Measurements from ENCODE around the gene TRIM13. TPM values are rescaled to one million over a fixed set of nuclear protein-coding genes. Genes with fewer than 3 reads are reported as not detected.
A peak's percentile ranks its signal among the peaks of the same experiment; 100 is the strongest.
"Not testable (repeated sequence)": the region's sequence is repeated elsewhere in the genome, so short reads cannot be mapped to it uniquely, and the experiment has no call there.

Gene TRIM13, protein sequence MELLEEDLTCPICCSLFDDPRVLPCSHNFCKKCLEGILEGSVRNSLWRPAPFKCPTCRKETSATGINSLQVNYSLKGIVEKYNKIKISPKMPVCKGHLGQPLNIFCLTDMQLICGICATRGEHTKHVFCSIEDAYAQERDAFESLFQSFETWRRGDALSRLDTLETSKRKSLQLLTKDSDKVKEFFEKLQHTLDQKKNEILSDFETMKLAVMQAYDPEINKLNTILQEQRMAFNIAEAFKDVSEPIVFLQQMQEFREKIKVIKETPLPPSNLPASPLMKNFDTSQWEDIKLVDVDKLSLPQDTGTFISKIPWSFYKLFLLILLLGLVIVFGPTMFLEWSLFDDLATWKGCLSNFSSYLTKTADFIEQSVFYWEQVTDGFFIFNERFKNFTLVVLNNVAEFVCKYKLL
- 10 to 100 TPM; 19.5 to 19.6 TPM for total RNA-seq
- long read RNA-seq, transcript TRIM13-204 (3 exons, 2,607 nt): major isoform, 11 of 18 reads
- long read RNA-seq, partial matches to known transcripts: 0 of 18 reads
- long read RNA-seq, other reads (novel, unspliced or antisense): 3 of 18 reads

DNA sequence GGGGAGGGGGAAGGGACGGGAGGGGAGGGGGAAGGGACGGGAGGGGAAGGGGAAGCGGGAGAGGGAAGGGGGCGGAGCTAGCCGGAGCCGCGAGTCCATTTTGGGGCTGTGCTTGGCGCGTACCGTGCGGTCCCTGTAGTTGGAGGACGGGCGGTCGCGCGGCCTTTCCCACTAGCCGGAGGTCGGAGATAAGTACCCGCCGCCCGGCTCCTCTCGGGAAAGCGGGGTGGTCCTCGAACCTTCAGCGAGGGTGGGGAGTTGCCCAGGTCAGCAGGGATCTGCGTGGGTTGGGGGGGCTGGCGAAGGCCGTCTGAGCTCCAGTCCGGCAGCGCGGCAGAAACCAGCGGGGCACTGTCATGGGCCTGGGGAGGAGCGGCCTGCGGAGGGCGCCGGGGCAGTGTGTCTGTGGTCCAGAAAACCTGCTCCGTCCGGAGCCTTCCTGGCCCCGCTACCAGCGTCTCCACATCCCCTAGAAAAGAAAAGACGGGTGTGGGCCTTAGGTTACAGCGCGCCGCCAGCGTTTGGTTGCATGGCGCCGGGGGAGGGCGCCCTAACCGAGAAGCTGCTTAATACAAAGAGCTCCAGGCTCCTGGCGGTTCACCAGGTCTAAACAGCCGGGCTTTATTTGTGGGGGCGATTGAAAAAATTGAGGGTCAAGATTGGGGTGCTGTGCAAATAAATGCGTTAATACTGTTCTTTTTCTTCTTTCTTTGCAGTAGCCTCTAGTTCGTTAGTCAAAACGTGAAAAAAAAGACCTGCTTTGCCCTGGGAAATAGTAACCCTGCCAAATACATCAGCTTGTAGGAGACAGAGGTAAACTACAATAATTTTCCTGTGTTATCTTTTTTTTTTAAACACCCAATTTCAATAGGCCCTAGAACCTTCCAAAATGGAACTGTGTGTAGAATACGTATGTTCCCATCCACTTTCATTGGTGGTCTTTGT, at the start of gene TRIM13:
Gene TRIM13, plus strand, starts transcription at position 92 of the 945 bp plus-strand sequence. CDS start 14,899 bp downstream, outside the sequence.
- intact Hi-C loops (cut with DNase I): loop anchor here (5.0 kb wide), 2 partner anchors 85 to 130 kb away; no protein-coding TSS in a partner anchor
- DNase-seq (peak; percentile 94), ATAC-seq (peak; percentile 88 to 89)

DNA sequence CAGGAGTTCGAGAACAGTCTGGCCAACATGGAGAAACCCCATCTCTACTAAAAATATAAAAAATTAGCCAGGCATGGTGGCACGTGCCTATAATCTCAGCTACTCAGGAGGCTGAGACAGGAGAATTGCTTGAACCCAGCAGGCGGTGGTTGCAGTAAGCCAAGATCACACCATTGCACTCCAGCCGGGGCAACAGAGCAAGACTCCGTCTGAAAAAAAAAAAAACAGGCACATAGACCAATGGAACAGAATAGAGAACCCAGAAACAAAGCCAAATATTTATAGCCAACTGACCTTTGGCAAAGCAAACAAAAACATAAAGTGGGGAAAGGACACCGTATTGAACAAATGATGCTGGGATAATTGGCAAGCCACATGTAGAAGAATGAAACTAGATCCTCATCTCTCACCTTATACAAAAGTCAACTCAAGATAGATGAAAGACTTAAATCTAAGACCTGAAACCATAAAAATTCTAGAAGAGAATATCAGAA, 48.0 kb upstream of the TRIM13 start:
- ATAC-seq; intact Hi-C loops (cut with DNase I); DNase-seq: not testable (repeated sequence)

DNA sequence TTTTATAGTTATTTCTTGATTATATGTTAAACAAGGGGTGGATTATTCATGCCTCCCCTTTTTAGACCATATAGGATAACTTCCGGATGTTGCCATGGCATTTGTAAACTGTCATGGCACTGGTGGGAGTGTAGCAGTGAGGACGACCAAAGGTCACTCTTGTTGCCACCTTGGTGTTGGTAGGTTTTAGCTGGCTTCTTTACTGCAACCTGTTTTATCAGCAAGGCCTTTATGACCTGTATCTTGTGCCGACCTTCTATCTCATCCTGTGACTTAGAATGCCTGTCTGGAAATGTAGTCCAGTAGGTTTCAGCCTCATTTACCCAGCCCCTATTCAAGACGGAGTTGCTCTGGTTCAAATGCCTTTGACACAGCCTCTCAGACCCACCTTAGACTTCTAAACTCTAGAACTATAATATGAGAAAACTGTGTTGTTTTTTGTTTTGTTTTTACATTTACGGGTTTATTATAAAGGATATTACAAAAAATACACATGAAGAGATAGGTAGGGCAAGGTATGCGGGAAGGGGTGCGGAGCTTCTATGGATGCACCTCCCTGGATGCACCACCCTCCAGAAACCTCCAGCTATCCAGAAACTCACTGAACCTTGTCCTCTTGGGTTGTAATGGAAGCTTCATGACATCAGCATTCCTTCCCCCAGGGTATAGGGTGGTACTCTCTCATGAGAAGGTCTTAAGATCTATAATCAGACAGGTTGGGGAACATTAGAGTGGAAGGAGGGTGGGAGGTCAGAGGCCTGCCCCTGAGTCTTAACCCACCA, 44.9 kb upstream of the TRIM13 start:
- intact Hi-C loops (cut with DNase I): no loop called here
- ATAC-seq (no peak), DNase-seq (no peak)

DNA sequence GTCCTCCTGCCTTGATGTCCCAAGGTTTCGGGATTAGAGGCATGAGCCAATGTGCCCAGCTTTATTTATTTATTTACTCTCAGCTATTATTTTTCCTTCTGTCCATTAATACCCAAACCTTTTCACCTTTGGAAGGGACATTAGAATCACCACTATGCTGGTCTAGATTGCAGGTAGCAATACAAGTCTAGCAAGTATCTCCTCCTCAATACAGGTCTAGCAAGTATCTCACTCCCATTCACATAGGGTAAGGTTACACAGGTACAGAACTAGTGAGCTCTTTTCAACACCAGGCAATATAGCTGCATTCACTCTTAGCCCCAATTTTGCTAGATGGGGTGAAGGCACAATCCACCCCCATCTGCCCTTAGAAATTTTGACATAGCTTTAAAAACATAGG, 43.3 kb upstream of the TRIM13 start:
- ATAC-seq (no peak), DNase-seq (no peak)

DNA sequence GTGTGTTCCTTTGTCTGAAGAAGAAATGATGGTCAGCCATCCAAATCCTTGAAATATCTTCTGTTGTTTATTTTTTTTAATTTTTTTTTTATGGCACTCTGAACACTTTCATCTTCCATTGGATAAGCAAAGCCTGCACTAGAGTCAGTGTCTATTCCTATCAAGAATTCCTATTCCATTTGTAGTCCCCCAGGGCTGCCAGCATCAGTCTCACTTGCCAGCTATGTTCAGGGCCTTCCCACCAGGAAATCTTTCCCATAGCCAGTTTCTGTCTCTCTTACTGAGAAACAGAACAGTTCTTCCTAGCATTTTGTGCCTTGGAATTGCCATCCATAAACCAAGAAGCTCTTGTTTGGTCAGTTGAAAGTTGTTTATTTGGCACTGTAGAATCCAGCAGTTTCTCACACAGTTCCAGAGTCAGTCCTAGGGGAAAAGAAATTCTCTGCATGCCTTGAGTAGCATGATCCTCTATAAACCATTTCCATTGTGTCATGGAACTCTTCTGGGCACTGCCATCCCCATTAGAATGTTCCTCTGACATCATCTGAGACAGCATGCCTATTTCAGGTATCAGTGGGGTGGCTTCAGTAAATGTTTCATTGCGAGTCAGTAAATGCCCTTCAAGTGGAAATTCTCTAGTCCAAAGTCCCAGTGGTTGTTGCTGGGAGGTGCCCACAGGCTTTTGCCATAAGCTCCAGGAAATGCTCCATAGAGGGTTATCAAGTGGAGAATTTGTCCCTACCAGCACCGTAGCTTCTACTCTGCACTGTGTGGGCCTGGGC, 42.0 kb upstream of the TRIM13 start:
- intact Hi-C loops (cut with DNase I): no loop called here
- DNase-seq (no peak), ATAC-seq (no peak)

More for the DNA sequence above, 43.3 kb upstream of the TRIM13 start:
- intact Hi-C loops (cut with DNase I): no loop called here

DNA sequence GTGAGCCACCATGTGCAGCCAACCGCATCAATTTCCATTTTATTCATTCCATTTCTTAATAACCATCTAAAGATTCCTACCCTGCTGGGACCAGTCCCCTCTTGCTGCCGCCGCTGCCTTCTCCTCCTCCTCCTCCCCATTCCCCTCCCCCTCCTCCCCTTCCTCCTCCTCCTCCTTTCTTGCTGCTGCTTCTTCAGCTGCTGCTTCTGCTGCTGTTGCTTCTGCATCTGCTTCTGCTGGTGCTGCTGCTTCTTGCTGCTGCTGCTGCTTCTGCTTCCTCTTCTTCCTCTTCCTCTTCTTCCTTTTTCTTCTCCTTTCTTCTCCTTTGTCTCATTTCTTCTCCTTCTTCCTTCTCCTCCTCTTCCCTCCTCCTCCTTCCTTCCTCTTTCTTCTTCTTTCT, 40.7 kb upstream of the TRIM13 start:
- intact Hi-C loops (cut with DNase I): no loop called here
- DNase-seq: no peak
- no peak for ATAC-seq

DNA sequence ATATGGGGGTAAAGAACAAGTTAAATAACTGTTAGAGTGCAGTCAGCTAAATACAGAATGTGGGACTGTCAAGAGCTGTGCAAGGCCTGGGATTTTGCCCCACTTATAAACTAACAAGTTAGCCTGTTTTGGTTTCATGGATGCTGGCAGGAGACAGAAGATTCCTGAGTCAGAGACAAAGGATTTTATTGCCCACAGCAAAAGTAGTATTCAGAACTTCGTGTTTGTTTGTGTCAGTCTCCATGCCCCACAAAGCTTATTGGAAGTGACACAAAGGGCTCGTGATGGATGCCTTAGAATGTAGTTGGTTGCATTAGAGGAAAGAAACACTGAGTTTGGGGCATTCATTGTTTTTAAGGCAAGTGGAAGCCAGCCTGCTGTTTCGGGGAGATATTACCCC, 38.5 kb upstream of the TRIM13 start:
- intact Hi-C loops (cut with DNase I): no loop called here
- DNase-seq (no peak), ATAC-seq (no peak)

DNA sequence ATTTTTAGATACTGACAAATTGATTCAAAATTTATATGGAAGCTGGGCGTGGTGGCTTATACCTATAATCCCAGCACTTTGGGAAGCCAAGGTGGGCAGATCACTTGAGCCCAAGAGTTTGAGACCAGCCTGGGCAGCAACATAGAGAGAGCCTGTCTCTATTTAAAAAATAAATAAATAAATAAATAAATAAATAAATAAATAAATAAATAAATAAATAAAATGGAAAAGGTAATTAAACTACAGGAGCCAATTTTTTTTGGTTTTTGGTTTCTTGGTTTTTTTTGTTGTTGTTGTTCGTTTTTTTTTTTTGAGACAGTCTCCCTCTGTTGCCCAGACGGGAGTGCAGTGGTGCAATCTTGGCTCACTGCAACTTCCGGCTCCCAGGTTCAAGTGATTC, 29.4 kb upstream of the TRIM13 start:
- DNase-seq (no peak), ATAC-seq (no peak)
- intact Hi-C loops (cut with DNase I): no loop called here

DNA sequence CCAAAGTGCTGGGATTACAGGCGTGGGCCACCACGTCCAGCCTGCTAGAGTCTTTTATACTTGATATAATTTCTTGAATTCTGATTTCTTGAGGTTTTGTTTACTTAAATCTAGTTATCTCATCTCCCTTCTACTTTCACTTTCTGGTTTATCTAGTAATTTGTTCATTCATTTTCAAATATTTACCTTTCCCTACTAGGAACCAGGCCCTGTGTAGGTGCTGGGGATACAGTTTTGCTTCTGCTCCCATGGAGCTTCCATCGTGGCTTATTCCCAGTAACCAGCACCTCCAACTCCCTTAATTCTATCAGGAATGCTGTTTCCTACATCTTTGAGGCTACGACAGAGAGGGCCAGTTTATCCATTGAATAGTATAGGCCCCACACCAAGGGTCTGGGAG, 24.1 kb upstream of the TRIM13 start:
- DNase-seq: no peak
- no peak for ATAC-seq
- intact Hi-C loops (cut with DNase I): loop anchor here (10.0 kb wide), 2 partner anchors 542 to 552 kb away; no protein-coding TSS in a partner anchor

DNA sequence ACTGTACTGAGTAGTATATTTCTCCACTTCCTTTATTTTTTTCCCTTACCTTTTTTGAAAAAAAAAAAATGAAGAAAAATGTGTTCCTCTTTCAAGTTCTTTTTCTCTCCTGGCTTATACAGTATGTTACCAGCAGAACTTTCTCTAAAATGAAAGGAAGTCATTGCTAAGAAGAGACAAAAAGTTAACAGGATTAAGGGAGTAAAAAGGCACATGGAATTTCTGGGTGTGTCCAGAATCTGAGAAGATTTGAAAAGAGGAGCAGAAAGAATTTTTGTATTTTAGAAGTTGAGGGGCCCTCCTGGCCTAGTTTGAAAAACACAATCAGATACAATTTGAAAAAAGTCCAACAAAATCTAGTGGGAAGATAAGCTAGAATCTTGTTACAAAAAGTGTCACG, 21.0 kb upstream of the TRIM13 start:
- no peak for ATAC-seq
- DNase-seq: no peak
- intact Hi-C loops (cut with DNase I): loop anchor here (2.0 to 10.0 kb wide), 6 partner anchors 539 to 1096 kb away; no protein-coding TSS in a partner anchor

DNA sequence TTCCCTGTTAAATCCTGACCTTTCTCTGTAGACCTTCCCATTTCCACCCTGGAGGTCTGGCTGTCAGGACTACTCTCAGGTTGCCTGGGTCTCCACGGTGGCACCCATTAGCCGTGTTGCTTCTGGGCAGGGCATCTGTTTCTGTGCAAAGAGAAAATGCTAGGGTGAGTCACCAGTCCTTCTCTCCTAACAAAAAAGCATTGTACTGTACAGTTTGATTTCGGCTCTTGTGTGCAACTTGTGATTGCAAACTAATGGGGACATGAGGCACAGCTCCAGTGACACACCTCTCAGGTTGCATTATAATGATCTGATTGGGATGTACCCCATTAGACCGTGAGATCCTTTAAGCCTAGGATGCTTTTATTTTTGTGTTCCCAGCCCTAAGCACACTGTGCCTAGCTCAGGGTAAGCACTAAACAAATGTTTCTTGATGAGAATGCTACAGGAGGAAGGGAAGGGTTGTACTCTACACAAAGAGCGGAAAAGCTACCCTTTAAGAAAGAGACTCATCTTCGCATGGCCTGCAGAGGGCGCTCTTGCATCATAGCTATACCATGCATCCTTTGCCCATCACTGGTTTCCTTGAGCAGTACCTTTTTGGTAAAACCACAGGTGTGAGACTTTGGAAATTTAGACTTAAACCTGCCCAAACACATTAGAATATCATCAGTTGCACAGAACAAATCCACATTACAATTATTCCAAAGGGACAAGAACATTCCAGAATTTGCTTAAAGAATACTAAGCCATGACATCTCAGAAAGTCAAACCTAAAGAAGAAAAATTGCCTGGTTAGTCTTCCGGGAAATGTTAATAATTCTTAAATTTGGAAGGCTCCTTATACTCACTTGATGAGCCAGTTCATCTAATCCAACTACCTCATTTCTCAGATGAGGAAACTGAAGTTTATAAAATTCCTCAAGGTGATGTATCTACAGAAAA, 20.3 kb upstream of the TRIM13 start:
- ATAC-seq (peak; percentile 61 to 78), DNase-seq (peak; percentile 72)
- intact Hi-C loops (cut with DNase I): loop anchor here (2.0 to 10.0 kb wide), 6 partner anchors 538 to 1096 kb away; no protein-coding TSS in a partner anchor

DNA sequence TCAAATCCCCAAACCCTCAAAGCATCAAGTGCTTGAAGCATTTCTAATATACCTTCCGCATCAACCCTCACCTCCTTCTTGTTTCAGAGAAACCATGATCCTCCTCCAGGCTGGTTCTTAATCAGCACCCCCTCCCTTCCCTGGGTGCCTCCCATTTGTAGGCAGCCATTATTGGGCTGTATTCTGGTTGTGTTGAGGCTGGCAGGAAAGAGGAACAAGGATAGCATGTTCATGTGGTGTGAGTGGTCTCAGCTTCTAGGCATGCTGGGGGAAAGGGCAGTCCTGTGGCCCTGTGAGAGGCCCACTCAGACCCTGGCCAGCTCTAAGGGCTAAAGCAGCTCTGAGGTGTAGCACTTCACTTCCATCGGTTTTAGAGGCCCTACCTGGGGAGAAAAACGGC, 18.9 kb upstream of the TRIM13 start:
- intact Hi-C loops (cut with DNase I): loop anchor here (2.0 to 10.0 kb wide), 6 partner anchors 537 to 1094 kb away; no protein-coding TSS in a partner anchor
- ATAC-seq: no peak
- DNase-seq: no peak

DNA sequence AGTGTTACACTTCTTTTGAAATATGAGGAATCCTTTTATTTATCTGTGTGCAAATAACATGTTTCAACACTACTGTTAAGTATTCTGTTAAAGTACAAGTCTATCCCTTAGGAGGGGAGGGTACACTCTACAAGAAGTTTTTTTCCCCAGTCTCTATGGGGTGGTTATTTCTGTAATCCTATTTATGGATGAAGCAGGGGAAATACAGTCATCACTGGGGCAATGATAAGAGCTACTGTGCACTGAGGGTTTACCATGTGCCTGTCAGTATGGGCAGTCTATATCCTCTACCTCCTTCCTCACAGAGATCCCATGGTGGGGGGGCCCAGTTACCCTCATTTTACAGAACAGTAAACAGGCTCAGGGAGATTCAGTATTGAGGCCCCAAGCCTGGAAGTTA, 16.6 kb upstream of the TRIM13 start:
- ATAC-seq (no peak), DNase-seq (no peak)
- intact Hi-C loops (cut with DNase I): loop anchor here in 1 of 2 donors (5.0 kb wide), 1 partner anchor 932 kb away; no protein-coding TSS in a partner anchor

DNA sequence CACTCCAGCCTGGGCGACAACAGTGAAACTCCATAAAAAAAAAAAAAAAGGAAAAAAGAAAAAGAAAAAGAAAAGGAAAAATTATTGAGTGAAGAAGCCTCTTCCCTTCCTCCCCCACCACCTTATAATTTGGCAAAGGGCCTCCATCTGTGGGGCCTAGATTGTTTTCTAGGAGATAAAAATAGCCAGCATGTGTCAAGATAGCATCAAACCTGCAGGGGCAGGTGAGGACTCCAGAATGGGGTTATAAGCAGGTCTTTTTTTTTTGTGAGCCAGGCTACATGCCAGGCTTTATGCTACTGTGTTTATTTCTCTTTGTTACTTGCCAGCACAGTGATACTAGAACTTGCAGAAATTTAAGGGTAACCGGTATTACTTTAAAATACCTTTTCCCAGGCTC, 11.7 kb upstream of the TRIM13 start:
- ATAC-seq (no peak), DNase-seq (no peak)
- intact Hi-C loops (cut with DNase I): no loop called here

DNA sequence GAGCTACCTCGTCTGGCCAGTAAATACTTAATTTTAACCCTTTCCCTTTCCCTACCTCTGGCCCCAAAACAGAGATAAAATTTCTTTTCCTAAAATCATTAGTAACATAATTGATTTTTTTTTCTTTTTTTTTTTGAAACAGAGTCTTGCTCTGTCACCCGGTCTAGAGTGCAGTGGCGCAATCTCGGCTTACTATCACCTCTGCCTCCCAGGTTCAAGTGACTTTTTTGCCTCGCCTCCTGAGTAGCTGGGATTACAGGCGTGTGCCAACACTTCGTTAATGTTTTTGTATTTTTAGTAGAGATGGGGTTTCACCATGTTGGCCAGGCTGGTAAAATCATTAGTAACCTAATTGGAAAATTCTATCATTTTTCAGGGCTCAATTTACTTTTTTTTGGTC, 10.4 kb upstream of the TRIM13 start:
- intact Hi-C loops (cut with DNase I): no loop called here
- DNase-seq: no peak
- no peak for ATAC-seq

DNA sequence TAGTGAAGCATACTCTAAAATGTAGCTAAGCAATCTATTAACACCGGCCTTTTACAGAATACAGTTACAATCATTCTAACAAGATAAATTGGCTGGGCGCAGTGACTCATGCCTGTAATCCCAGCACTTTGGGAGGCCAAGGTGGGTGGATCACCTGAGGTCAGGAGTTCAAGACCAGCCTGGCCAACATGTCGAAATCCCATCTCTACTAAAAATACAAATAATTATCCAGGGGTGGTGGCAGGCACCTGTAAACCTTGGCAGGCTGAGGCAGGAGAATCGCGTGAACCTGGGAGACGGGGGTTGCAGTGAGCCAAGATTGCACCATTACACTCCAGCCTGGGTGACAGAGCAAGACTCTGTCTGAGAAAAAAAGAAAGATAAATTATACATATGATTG, 6.2 kb upstream of the TRIM13 start:
- intact Hi-C loops (cut with DNase I); DNase-seq; ATAC-seq: not testable (repeated sequence)

DNA sequence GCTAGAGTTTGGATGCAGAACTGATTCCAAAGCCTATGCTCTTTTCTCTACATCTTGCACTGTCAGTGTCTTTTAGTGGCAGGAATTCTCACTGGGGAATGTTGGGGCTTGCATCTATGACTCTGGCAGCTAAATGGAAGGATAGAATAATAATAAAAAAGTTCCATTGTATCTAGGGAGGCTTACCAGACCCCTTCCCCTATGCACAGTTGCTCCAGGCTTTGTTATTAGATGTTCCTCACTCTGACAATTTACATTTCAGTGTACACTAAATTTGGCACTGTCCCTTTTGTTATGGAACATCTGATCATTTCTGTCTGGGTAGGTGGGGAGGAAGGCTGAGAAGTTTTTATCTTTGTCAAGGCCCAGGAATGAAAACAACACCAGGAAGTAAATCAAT, 3.7 kb upstream of the TRIM13 start:
- no peak for ATAC-seq
- no peak for DNase-seq
- intact Hi-C loops (cut with DNase I): no loop called here

Measured in left cardiac atrium (tissue), 4 donors.